H9 (cell line): Measurements from ENCODE around the gene SPATA20. TPM values are rescaled to one million over a fixed set of nuclear protein-coding genes. Genes with fewer than 3 reads are reported as not detected.

Source experiments
- DNase-seq: peaks from one replicate; pipeline ENCODE4 v3.0.0-alpha.2; 2017
- H2AFZ ChIP-seq: one replicate; pipeline ENCODE4 v1.6.1; 2013; ENCODE audit warnings: mild to moderate bottlenecking, low read length, control low read depth, moderate library complexity
- H2AK5ac ChIP-seq: 2 replicates; pipeline ENCODE4 v1.6.1; 2013; ENCODE audit warnings: low read length, control low read depth, mixed read lengths; ENCODE audit not compliant: insufficient read length
- H2BK120ac ChIP-seq: one replicate; pipeline ENCODE4 v1.6.1; 2013; ENCODE audit warnings: low read depth, mild to moderate bottlenecking, low read length, control low read depth, inconsistent platforms; ENCODE audit not compliant: poor library complexity, severe bottlenecking
- H2BK12ac ChIP-seq: 2 replicates; pipeline ENCODE4 v1.6.1; 2013; ENCODE audit warnings: low read length, control low read depth, mixed read lengths, low read depth; ENCODE audit not compliant: insufficient read length
- H2BK15ac ChIP-seq: 2 replicates; pipeline ENCODE4 v1.6.1; 2013; ENCODE audit warnings: low read depth, low read length, control low read depth
- H2BK20ac ChIP-seq: one replicate; pipeline ENCODE4 v1.6.1; 2013; ENCODE audit warnings: low read depth, mild to moderate bottlenecking, low read length, control low read depth, inconsistent platforms; ENCODE audit not compliant: poor library complexity, severe bottlenecking
- H2BK5ac ChIP-seq: 2 replicates; pipeline ENCODE4 v1.6.1; 2013; ENCODE audit warnings: low read length, control low read depth, mixed read lengths; ENCODE audit not compliant: insufficient read length
- H3K14ac ChIP-seq: 2 replicates; pipeline ENCODE4 v1.6.1; 2013; ENCODE audit warnings: low read length, control low read depth; ENCODE audit not compliant: insufficient read depth
- H3K18ac ChIP-seq: 2 replicates; pipeline ENCODE4 v1.6.1; 2013; ENCODE audit warnings: low read depth, mild to moderate bottlenecking, mixed read lengths, low read length, control low read depth; ENCODE audit not compliant: insufficient read length
- H3K23ac ChIP-seq: 2 replicates; pipeline ENCODE4 v1.6.1; 2013; ENCODE audit warnings: low read length, control low read depth, mixed read lengths, low read depth; ENCODE audit not compliant: insufficient read length
- H3K23me2 ChIP-seq: 2 replicates; pipeline ENCODE4 v1.6.1; 2013; ENCODE audit warnings: low read depth, mild to moderate bottlenecking, mixed read lengths, low read length, control low read depth; ENCODE audit not compliant: insufficient read length, poor library complexity, severe bottlenecking
- H3K27ac ChIP-seq: 2 replicates; pipeline ENCODE4 v1.5.1; 2013; ENCODE audit warnings: low read length, control low read depth, mixed read lengths, low read depth; ENCODE audit not compliant: insufficient read length
- H3K27me3 ChIP-seq: 2 replicates; pipeline ENCODE4 v1.6.1; 2013; ENCODE audit warnings: low read length, control low read depth, inconsistent platforms; ENCODE audit not compliant: insufficient read depth
- H3K4ac ChIP-seq: 2 replicates; pipeline ENCODE4 v1.6.1; 2013; ENCODE audit warnings: low read depth, mild to moderate bottlenecking, control low read depth, inconsistent platforms, low read length, moderate library complexity
- H3K4me1 ChIP-seq: 2 replicates; pipeline ENCODE4 v1.6.1; 2013; ENCODE audit warnings: low read length, control low read depth, inconsistent platforms; ENCODE audit not compliant: insufficient read depth
- H3K4me2 ChIP-seq: 2 replicates; pipeline ENCODE4 v1.6.1; 2013; ENCODE audit warnings: low read length, control low read depth, mixed read lengths; ENCODE audit not compliant: insufficient read length, insufficient read depth
- H3K56ac ChIP-seq: 2 replicates; pipeline ENCODE4 v1.6.1; 2013; ENCODE audit warnings: low read depth, mild to moderate bottlenecking, mixed read lengths, low read length, control low read depth; ENCODE audit not compliant: insufficient read length
- H3K79me1 ChIP-seq: 2 replicates; pipeline ENCODE4 v1.6.1; 2013; ENCODE audit warnings: low read depth, mild to moderate bottlenecking, moderate library complexity, low read length, control low read depth, inconsistent platforms; ENCODE audit not compliant: insufficient read depth, poor library complexity, severe bottlenecking
- H3K79me2 ChIP-seq: 2 replicates; pipeline ENCODE4 v1.6.1; 2013; ENCODE audit warnings: low read length, control low read depth, inconsistent platforms; ENCODE audit not compliant: insufficient read depth
- H3K9ac ChIP-seq: 2 replicates; pipeline ENCODE4 v1.6.1; 2013; ENCODE audit warnings: low read length, control low read depth, mixed read lengths; ENCODE audit not compliant: insufficient read length; ENCODE audit errors: extremely low read depth
- H3K9me3 ChIP-seq: one replicate; pipeline ENCODE4 v1.6.1; 2013; ENCODE audit warnings: low read depth, low read length, inconsistent platforms; ENCODE audit not compliant: control insufficient read depth
- H3T11ph ChIP-seq: one replicate; pipeline ENCODE4 v1.6.1; 2013; ENCODE audit warnings: mild to moderate bottlenecking, low read length, control low read depth, inconsistent platforms
- H4K20me1 ChIP-seq: one replicate; pipeline ENCODE4 v1.6.1; 2013; ENCODE audit not compliant: control insufficient read depth, insufficient read length, insufficient read depth
- H4K5ac ChIP-seq: 2 replicates; pipeline ENCODE4 v1.6.1; 2013; ENCODE audit warnings: low read depth, mild to moderate bottlenecking, mixed read lengths, low read length, control low read depth; ENCODE audit not compliant: insufficient read length
- H4K8ac ChIP-seq: replicated peaks from 2 replicates; pipeline ENCODE4 v1.6.1; 2013; ENCODE audit warnings: low read length, control low read depth, mixed read lengths, low read depth; ENCODE audit not compliant: insufficient read length
- H4K91ac ChIP-seq: 2 replicates; pipeline ENCODE4 v1.6.1; 2013; ENCODE audit warnings: low read depth, mild to moderate bottlenecking, moderate library complexity, mixed read lengths, low read length, control low read depth; ENCODE audit not compliant: insufficient read length
- H3K27ac Mint-ChIP-seq, 3 experiments: 2 replicates in 2 of 3; 3 replicates in 1 of 3; pipeline ENCODE4 v1.8.0; 2020 to 2021; ENCODE audit warnings: mixed read lengths in 3 of 3, mild to moderate bottlenecking in 1 of 3, moderate library complexity in 1 of 3
- H3K27me3 Mint-ChIP-seq: 2 replicates; pipeline ENCODE4 v1.8.0; 2021; ENCODE audit warnings: low read depth, mild to moderate bottlenecking, moderate library complexity, mixed read lengths
- H3K36me3 Mint-ChIP-seq, 3 experiments: 2 replicates in 2 of 3; 3 replicates in 1 of 3; pipeline ENCODE4 v1.8.0; 2020 to 2021; ENCODE audit warnings: low read depth in 3 of 3, mixed read lengths in 3 of 3; ENCODE audit not compliant: insufficient read depth in 1 of 3
- H3K4me1 Mint-ChIP-seq, 2 experiments: 2 replicates each; pipeline ENCODE4 v1.8.0; 2020; ENCODE audit warnings: mixed read lengths in 2 of 2
- H3K4me3 Mint-ChIP-seq, 2 experiments: 2 replicates in 1 of 2; 3 replicates in 1 of 2; pipeline ENCODE4 v1.8.0; 2020 to 2021; ENCODE audit warnings: mild to moderate bottlenecking in 2 of 2, mixed read lengths in 2 of 2, moderate library complexity in 1 of 2
- H3K9me3 Mint-ChIP-seq, 2 experiments: 2 replicates in 1 of 2; 3 replicates in 1 of 2; pipeline ENCODE4 v1.8.0; 2020; ENCODE audit warnings: mild to moderate bottlenecking in 2 of 2, mixed read lengths in 2 of 2, moderate library complexity in 1 of 2
- CTCF ChIP-seq: fragments of 200-600 bp; sonication (generic); conservative IDR thresholded peaks from 3 replicates; pipeline ENCODE4 v1.8.0; 2021; ENCODE audit warnings: antibody characterized with exemption, mild to moderate bottlenecking
- WGBS: extraction: QIAGEN DNeasy Blood & Tissue Kit; methylation state at CpG from one replicate; pipeline ENCODE4 v1.1.7; 2013; ENCODE audit warnings: missing lambda C conversion rate, low lambda C conversion rate, mixed read lengths; ENCODE audit not compliant: insufficient read length; ENCODE audit errors: extremely low coverage; 5-methylcytosine and 5-hydroxymethylcytosine counted together
- total RNA-seq: library from RNA; stranded (reverse); gene quantifications from 2 replicates; pipeline ENCODE4 v1.2.1, GENCODE V29; 2021

SPATA20 gene
- total RNA-seq, 1 experiment from 2014 or later: 23.9 TPM

DNA sequence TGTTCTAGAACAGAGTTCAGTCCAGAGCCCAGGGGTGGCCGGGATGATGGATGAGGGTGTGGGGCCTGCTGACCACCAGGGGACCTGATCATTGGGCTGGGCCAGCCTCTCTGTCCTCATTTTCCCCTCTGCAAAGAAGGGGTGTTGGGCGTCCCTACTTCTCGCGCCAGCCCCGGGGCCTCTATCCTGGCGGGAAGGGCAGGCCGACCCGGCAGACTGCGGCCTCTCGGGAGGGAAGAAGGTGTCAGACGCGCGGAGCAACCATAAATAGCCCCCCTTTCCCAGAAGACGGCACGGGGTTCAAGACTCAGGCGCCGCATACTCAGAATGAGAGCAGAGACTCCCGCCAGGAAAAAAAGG is 11.6 kb downstream of the SPATA20 start:
- H3K18ac ChIP-seq: no peak overlapping the region
- no peak overlapping the region for H2BK12ac ChIP-seq
- peaks cover 26% of the 10 kb centered on the region for H3K23me2 ChIP-seq
- no peaks in the 10 kb centered on the region for H4K20me1 ChIP-seq
- H3K4me2 ChIP-seq: peak overlapping the region; percentile 74
- Mint-ChIP-seq H3K4me1 (peaks cover 12 to 28% of the 10 kb centered on the region in 2 experiments), H3K4me3 (peak overlapping the region; percentile 72 to 92), H3K27ac (no peak overlapping the region), H3K27me3 (peaks cover 66% of the 10 kb centered on the region), H3K9me3 (no peaks in the 10 kb centered on the region), H3K36me3 (no peaks in the 10 kb centered on the region; a peak in 1 of 7 replicates)
- no peak overlapping the region for H3K14ac ChIP-seq
- no peak overlapping the region for H2AK5ac ChIP-seq
- H3K79me2 ChIP-seq: no peaks in the 10 kb centered on the region
- no peak overlapping the region for H3K56ac ChIP-seq
- H3K27me3 ChIP-seq: peaks cover 29% of the 10 kb centered on the region
- H3K9me3 ChIP-seq: no peaks in the 10 kb centered on the region
- no peak; the same call in 2 of the 3 replicates for TF ChIP-seq CTCF
- WGBS: no CpG with 5 or more reads among the region's 18 CpGs
- no peak overlapping the region for H3K27ac ChIP-seq
- no peak overlapping the region for H4K91ac ChIP-seq
- H2AFZ ChIP-seq: no peak overlapping the region
- DNase-seq: no peak
- no peak overlapping the region for H4K8ac ChIP-seq
- H2BK120ac ChIP-seq: no peak overlapping the region
- H3K9ac ChIP-seq: no peak overlapping the region
- no peaks in the 10 kb centered on the region for H3K79me1 ChIP-seq
- no peak overlapping the region for H3T11ph ChIP-seq
- no peak overlapping the region for H2BK15ac ChIP-seq
- no peaks in the 10 kb centered on the region; the same call in 1 of the 2 replicates for H3K4me1 ChIP-seq
- no peak overlapping the region for H2BK5ac ChIP-seq
- H4K5ac ChIP-seq: no peak overlapping the region
- no peak overlapping the region for H3K23ac ChIP-seq
- H2BK20ac ChIP-seq: no peak overlapping the region
- no peak overlapping the region for H3K4ac ChIP-seq
